OCI-LY1 (cell line): ENCODE data around the gene ADAM19.

Experiments used
- H2AFZ ChIP-seq: fragments of 200-600 bp; sonication (generic), shearing (Covaris generic); 2 replicates; pipeline ENCODE4 v1.6.0; 2014; ENCODE audit warnings: antibody characterized with exemption, mild to moderate bottlenecking, low read length
- H3F3A ChIP-seq: fragments of 200-600 bp; sonication (generic), shearing (Covaris generic); 2 replicates; pipeline ENCODE4 v1.6.0; 2014; ENCODE audit warnings: mild to moderate bottlenecking, antibody characterized with exemption, low read length, moderate library complexity; ENCODE audit not compliant: insufficient read depth
- H3K27ac ChIP-seq: fragments of 200-600 bp; sonication (generic); 2 replicates; pipeline ENCODE4 v1.5.1; 2014; ENCODE audit warnings: low read length, mixed run types, mild to moderate bottlenecking, low read depth; ENCODE audit not compliant: poor library complexity, severe bottlenecking
- H3K27me3 ChIP-seq: fragments of 200-600 bp; sonication (generic); 2 replicates; pipeline ENCODE4 v1.6.0; 2014; ENCODE audit warnings: antibody characterized with exemption, mild to moderate bottlenecking, low read length, moderate library complexity; ENCODE audit not compliant: insufficient read depth
- H3K36me3 ChIP-seq: fragments of 200-600 bp; sonication (generic); 2 replicates; pipeline ENCODE4 v1.6.1; 2014; ENCODE audit warnings: mild to moderate bottlenecking, antibody characterized with exemption, low read length, moderate library complexity, mixed read lengths; ENCODE audit not compliant: insufficient read depth
- H3K4me1 ChIP-seq: fragments of 200-600 bp; sonication (generic); 2 replicates; pipeline ENCODE4 v1.5.1; 2014; ENCODE audit warnings: mild to moderate bottlenecking, low read length, moderate library complexity; ENCODE audit not compliant: insufficient read depth, severe bottlenecking
- H3K4me2 ChIP-seq: fragments of 200-600 bp; sonication (generic), shearing (Covaris generic); 2 replicates; pipeline ENCODE4 v1.6.1; 2014; ENCODE audit warnings: low read length
- H3K4me3 ChIP-seq: fragments of 200-600 bp; sonication (generic); 2 replicates; pipeline ENCODE4 v1.5.1; 2014; ENCODE audit warnings: low read length, low read depth, mild to moderate bottlenecking, mixed read lengths; ENCODE audit not compliant: poor library complexity, severe bottlenecking
- H3K79me2 ChIP-seq: fragments of 200-600 bp; shearing (Covaris generic); 2 replicates; pipeline ENCODE4 v1.6.1; 2016; ENCODE audit warnings: mixed run types, low read length, mixed read lengths; ENCODE audit not compliant: insufficient read depth
- H3K9ac ChIP-seq: fragments of 200-600 bp; sonication (generic), shearing (Covaris generic); 2 replicates; pipeline ENCODE4 v1.6.1; 2014; ENCODE audit warnings: mild to moderate bottlenecking, low read length, mixed read lengths
- H3K9me2 ChIP-seq: fragments of 200-600 bp; sonication (generic), shearing (Covaris generic); 2 replicates; pipeline ENCODE4 v1.6.1; 2014; ENCODE audit warnings: low read depth, mild to moderate bottlenecking, low read length, mixed read lengths
- H3K9me3 ChIP-seq: fragments of 200-600 bp; shearing (Covaris generic); 2 replicates; pipeline ENCODE4 v1.6.1; 2014; ENCODE audit warnings: low read length, mixed read lengths
- H4K20me1 ChIP-seq: fragments of 200-600 bp; sonication (generic), shearing (Covaris generic); 2 replicates; pipeline ENCODE4 v1.6.0; 2016; ENCODE audit warnings: mild to moderate bottlenecking, low read length; ENCODE audit not compliant: insufficient read depth
- EZH2 ChIP-seq: fragments of 200-600 bp; sonication (generic), shearing (Covaris generic); IDR thresholded peaks from 2 replicates; pipeline ENCODE4 v1.8.0; 2017; ENCODE audit warnings: borderline replicate concordance, mixed run types, mild to moderate bottlenecking, antibody characterized with exemption, low read length, moderate library complexity, mixed read lengths
- TF ChIP-seq, protein P1 (sequence below): fragments of 200-600 bp; sonication (generic), shearing (Covaris generic); IDR thresholded peaks from 2 replicates; pipeline ENCODE4 v1.5.1; 2017; ENCODE audit warnings: mild to moderate bottlenecking, antibody characterized with exemption, low read length, moderate library complexity, mixed read lengths

ADAM19 gene

DNA sequence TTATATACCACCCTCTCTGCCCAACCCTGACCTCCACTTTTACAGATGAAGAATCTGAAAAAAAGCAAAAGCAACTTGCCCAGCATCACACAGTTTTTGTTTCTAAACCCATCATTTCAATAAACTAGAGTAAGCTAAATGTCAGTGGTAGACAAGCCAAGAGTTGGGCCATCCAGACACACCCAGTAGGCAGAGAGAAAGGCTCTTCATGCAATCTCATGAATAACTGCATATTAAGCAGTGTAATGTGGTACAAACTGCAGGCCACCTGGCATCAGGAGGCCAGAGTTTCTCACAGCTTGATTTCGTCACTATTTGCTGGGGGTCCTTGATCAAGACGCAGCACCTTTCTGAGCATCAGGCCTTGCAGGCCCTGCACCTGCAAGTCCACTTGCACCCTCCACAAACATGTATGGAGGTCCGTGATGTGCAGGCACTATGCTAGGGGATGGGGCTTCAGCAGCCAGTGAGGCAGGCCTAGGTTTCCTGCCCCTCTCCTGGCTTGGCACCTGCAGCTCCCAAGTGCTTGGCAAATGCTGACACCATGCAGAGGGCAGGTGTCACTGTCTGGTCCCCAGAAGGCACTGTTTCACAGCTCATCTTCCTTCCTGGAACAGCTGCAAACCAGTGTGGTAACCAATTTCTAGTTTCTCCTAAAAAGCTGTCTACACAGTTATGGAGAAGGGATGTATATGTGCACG lies 29.8 kb downstream of the ADAM19 start:
- Histone ChIP-seq H3K9me3 (no peaks in the 10 kb centered on the region), H3K4me3 (no peak overlapping the region), H3F3A (no peaks in the 10 kb centered on the region), H3K4me1 (no peaks in the 10 kb centered on the region), H3K9ac (no peak overlapping the region), H3K4me2 (no peak overlapping the region), H3K79me2 (no peaks in the 10 kb centered on the region), H4K20me1 (no peaks in the 10 kb centered on the region), H3K9me2 (no peaks in the 10 kb centered on the region), H3K36me3 (no peaks in the 10 kb centered on the region), H2AFZ (no peak overlapping the region), H3K27me3 (peaks cover 10% of the 10 kb centered on the region; the same call in 1 of the 2 replicates), H3K27ac (no peak overlapping the region)
- no peak for TF ChIP-seq EZH2
- TF ChIP-seq, protein P1, sequence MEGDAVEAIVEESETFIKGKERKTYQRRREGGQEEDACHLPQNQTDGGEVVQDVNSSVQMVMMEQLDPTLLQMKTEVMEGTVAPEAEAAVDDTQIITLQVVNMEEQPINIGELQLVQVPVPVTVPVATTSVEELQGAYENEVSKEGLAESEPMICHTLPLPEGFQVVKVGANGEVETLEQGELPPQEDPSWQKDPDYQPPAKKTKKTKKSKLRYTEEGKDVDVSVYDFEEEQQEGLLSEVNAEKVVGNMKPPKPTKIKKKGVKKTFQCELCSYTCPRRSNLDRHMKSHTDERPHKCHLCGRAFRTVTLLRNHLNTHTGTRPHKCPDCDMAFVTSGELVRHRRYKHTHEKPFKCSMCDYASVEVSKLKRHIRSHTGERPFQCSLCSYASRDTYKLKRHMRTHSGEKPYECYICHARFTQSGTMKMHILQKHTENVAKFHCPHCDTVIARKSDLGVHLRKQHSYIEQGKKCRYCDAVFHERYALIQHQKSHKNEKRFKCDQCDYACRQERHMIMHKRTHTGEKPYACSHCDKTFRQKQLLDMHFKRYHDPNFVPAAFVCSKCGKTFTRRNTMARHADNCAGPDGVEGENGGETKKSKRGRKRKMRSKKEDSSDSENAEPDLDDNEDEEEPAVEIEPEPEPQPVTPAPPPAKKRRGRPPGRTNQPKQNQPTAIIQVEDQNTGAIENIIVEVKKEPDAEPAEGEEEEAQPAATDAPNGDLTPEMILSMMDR = no peak

DNA sequence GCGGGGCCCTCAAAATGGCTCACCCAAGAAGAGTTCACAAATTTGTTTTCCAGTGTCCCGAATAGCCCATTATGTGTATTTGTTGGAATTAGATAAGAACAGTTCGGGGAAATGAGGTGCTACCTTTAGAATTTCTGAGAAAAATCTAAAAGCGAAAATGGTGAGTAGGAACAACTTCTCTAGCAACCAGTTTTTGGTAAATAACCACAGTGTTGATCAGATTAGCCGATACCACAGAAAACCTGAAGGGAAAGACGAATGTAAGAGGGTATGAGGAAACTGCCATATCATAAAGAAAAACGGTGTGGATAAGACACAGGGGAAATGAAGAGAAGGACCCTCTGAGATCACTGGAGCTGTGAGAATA lies 31.0 kb downstream of the ADAM19 start:
- no peaks in the 10 kb centered on the region for H3K79me2 ChIP-seq
- TF ChIP-seq, protein P1 = no peak
- no peak for TF ChIP-seq EZH2
- no peak overlapping the region for H3K9ac ChIP-seq
- no peaks in the 10 kb centered on the region for H3F3A ChIP-seq
- no peak overlapping the region for H3K4me3 ChIP-seq
- no peaks in the 10 kb centered on the region for H3K9me2 ChIP-seq
- H3K36me3 ChIP-seq = no peaks in the 10 kb centered on the region
- no peaks in the 10 kb centered on the region for H3K9me3 ChIP-seq
- H4K20me1 ChIP-seq = no peaks in the 10 kb centered on the region
- H3K4me1 ChIP-seq = no peaks in the 10 kb centered on the region
- H3K4me2 ChIP-seq = no peak overlapping the region
- H3K27ac ChIP-seq = no peak overlapping the region
- no peak overlapping the region for H2AFZ ChIP-seq
- H3K27me3 ChIP-seq = peaks cover 10% of the 10 kb centered on the region; the same call in 1 of the 2 replicates

DNA sequence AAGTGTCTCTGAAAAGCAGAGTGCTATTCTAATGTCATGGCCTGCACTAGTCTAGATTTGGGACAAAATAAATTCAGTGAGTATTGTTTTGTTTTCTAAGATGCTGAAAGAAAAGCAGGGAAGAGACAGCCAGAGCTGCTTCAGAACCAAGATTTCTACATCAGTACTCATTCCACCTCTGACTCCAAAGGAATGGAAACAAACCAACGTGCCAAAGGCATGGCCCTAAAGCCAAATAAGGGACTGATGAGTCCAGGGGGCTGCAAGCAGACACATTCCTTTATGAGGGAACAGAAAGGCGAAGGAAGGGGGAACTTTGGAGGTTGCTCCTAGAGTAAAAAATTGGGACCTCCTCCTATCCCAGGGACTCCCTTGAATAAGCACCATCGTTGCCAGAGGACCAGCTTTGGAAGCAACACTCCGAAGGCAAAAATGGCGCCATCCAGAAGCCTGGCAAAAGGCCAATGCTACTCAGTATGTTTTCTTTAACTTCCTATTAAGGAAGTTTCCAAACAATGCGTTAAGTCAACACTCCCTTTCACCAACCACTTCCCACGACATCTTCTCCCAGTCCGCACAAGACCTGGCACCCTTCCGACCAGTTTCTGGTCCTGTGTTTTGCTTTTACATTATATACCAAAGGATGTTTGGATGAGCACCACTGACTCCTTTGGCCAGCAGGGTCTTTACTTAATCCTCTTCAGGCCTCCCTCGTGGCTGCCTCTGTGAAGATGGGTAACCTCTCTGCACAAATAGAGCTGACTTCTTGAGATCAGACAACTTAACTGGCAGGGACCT lies 31.6 kb downstream of the ADAM19 start:
- Histone ChIP-seq H2AFZ (no peak overlapping the region), H3K36me3 (no peaks in the 10 kb centered on the region), H3K4me3 (no peak overlapping the region), H3K9me3 (no peaks in the 10 kb centered on the region), H3K4me1 (no peaks in the 10 kb centered on the region), H3K9ac (no peak overlapping the region), H3K4me2 (no peak overlapping the region), H3K27ac (no peak overlapping the region), H3K27me3 (peaks cover 10% of the 10 kb centered on the region; the same call in 1 of the 2 replicates), H3K9me2 (no peaks in the 10 kb centered on the region), H3K79me2 (no peaks in the 10 kb centered on the region), H4K20me1 (no peaks in the 10 kb centered on the region), H3F3A (no peaks in the 10 kb centered on the region)
- TF ChIP-seq EZH2 = no peak
- TF ChIP-seq, protein P1 = no peak
